Measurements from ENCODE around the gene BCL2L11.

The BCL2L11 gene

GRCh38 chr2:111148225-111148873 lies 27.6 kb downstream of the BCL2L11 start:
- TF ChIP-seq, protein P1, sequence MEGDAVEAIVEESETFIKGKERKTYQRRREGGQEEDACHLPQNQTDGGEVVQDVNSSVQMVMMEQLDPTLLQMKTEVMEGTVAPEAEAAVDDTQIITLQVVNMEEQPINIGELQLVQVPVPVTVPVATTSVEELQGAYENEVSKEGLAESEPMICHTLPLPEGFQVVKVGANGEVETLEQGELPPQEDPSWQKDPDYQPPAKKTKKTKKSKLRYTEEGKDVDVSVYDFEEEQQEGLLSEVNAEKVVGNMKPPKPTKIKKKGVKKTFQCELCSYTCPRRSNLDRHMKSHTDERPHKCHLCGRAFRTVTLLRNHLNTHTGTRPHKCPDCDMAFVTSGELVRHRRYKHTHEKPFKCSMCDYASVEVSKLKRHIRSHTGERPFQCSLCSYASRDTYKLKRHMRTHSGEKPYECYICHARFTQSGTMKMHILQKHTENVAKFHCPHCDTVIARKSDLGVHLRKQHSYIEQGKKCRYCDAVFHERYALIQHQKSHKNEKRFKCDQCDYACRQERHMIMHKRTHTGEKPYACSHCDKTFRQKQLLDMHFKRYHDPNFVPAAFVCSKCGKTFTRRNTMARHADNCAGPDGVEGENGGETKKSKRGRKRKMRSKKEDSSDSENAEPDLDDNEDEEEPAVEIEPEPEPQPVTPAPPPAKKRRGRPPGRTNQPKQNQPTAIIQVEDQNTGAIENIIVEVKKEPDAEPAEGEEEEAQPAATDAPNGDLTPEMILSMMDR (IDR thresholded peaks at IDR 0.05; ENCODE audit: unreplicated experiment in 3 of 3): no peak
- no peaks in the 10 kb centered on the region for H3K9me3 Mint-ChIP-seq
- H3K27me3 Mint-ChIP-seq (ENCODE audit: low read depth): no peaks in the 10 kb centered on the region
- peaks cover 65% of the 10 kb centered on the region for H3K36me3 Mint-ChIP-seq (ENCODE audit: low read depth)
- peaks cover 33% of the 10 kb centered on the region for H3K4me1 Mint-ChIP-seq
- no peak overlapping the region for H3K27ac Mint-ChIP-seq
- H3K4me3 Mint-ChIP-seq: no peak overlapping the region

DNA sequence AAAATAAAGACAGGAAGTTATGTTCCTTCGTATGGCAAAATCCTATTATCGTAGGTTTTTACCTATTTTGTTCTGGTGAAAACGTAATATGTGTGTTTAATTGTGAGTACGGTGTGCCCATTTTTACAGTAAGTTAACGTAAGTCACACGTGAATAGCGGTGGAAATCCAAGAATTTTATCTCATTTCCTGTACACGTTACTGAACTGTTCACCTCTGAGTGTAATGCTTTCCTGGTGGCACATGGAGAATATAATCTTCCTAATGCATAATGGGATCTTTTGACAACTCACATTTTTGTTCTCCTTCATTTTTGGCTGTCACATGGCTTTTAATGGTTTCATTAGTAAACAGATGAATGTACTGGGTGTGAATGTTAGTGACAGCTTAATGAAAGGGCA lies 28.2 kb downstream of the BCL2L11 start:
- Mint-ChIP-seq H3K4me1 (peaks cover 27% of the 10 kb centered on the region), H3K4me3 (no peak overlapping the region), H3K27me3 (ENCODE audit: low read depth) (no peaks in the 10 kb centered on the region), H3K36me3 (ENCODE audit: low read depth) (peaks cover 69% of the 10 kb centered on the region), H3K9me3 (no peaks in the 10 kb centered on the region), H3K27ac (peak overlapping the region in 1 of 3 experiments; percentile 24)
- TF ChIP-seq, protein P1 (IDR thresholded peaks at IDR 0.05; ENCODE audit: unreplicated experiment in 3 of 3): no peak

DNA sequence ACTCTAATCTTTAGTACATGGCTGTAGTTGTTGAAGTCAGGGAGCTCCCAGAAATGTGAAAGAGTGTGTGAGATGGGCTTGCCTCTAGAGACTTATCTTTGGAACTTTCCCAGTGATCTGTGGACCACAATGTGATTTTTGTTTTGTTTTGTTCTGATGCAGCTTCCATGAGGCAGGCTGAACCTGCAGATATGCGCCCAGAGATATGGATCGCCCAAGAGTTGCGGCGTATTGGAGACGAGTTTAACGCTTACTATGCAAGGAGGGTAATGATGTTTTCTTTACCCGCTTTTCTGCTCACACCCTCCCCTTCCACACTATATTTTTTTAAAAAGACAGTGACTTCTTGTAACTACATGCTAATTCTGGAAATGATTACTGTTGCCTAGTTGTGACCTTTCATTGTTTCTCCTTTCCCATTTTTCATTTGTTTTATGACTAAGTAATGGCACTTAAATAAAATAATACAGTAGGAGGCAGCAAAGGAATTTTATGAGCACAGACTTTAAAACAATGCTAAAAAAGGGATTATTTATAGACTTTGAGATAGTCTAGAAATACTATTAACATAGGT lies 29.3 kb downstream of the BCL2L11 start:
- H3K4me3 Mint-ChIP-seq: no peak overlapping the region
- TF ChIP-seq, protein P1 (IDR thresholded peaks at IDR 0.05; ENCODE audit: unreplicated experiment in 3 of 3): no peak
- peak overlapping the region in 1 of 3 experiments; percentile 24 for H3K27ac Mint-ChIP-seq
- H3K36me3 Mint-ChIP-seq (ENCODE audit: low read depth): peaks cover 72% of the 10 kb centered on the region
- H3K27me3 Mint-ChIP-seq (ENCODE audit: low read depth): no peaks in the 10 kb centered on the region
- no peaks in the 10 kb centered on the region for H3K9me3 Mint-ChIP-seq
- peaks cover 24% of the 10 kb centered on the region for H3K4me1 Mint-ChIP-seq

DNA sequence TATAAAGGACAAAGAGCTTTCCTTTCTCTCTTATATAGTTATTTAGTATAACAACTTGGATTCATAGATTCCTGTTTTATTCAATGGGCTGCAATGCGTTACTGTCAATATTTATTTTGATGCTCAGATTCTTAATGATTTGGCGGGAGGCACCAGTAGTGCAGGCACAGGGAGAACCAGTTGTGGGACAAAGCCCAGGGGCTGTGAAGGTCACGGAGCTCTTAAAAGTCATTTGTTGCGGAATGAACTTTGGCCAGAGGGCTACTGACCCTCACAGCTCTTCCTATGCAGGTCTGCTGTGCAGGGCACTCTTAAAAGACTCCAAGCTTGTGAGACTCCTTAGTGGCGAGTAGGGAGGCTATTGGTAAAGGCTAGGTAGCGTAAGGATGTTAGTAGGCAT lies 34.0 kb downstream of the BCL2L11 start:
- Mint-ChIP-seq H3K27me3 (ENCODE audit: low read depth) (peaks cover 5% of the 10 kb centered on the region), H3K9me3 (no peaks in the 10 kb centered on the region), H3K27ac (no peak overlapping the region), H3K4me3 (no peak overlapping the region), H3K36me3 (ENCODE audit: low read depth) (peaks cover 89% of the 10 kb centered on the region), H3K4me1 (peaks cover 7% of the 10 kb centered on the region)
- TF ChIP-seq, protein P1 (IDR thresholded peaks at IDR 0.05; ENCODE audit: unreplicated experiment in 3 of 3): no peak

- TF ChIP-seq, protein P1 (IDR thresholded peaks at IDR 0.05; ENCODE audit: unreplicated experiment in 3 of 3): no peak
- H3K4me3 Mint-ChIP-seq: no peak overlapping the region
- peaks cover 5% of the 10 kb centered on the region for H3K27me3 Mint-ChIP-seq (ENCODE audit: low read depth)
- H3K36me3 Mint-ChIP-seq (ENCODE audit: low read depth): peaks cover 88% of the 10 kb centered on the region
- H3K9me3 Mint-ChIP-seq: no peaks in the 10 kb centered on the region
- peaks cover 5% of the 10 kb centered on the region for H3K4me1 Mint-ChIP-seq
- no peak overlapping the region for H3K27ac Mint-ChIP-seq
Measured at GRCh38 chr2:111155610-111156009, 34.9 kb downstream of the BCL2L11 start.

- Mint-ChIP-seq H3K27me3 (ENCODE audit: low read depth) (peaks cover 5% of the 10 kb centered on the region), H3K4me1 (peaks cover 7% of the 10 kb centered on the region), H3K9me3 (no peaks in the 10 kb centered on the region), H3K36me3 (ENCODE audit: low read depth) (peaks cover 88% of the 10 kb centered on the region), H3K4me3 (no peak overlapping the region), H3K27ac (no peak overlapping the region)
- TF ChIP-seq, protein P1 (IDR thresholded peaks at IDR 0.05; ENCODE audit: unreplicated experiment in 3 of 3): no peak
Measured at GRCh38 chr2:111156529-111156928, 35.8 kb downstream of the BCL2L11 start.

Data from nephron (organoid).